Measurements from ENCODE around the gene BNC2. TPM values are rescaled to one million over a fixed set of nuclear protein-coding genes. Genes with fewer than 3 reads are reported as not detected.
"Not testable (repeated sequence)": the region's sequence is repeated elsewhere in the genome, so short reads cannot be mapped to it uniquely, and the experiment has no call there.

Gene BNC2
- total RNA-seq, 2 experiments from 2014 or later: not detected

GRCh38 chr9:16915126-16915831, 44.8 kb upstream of the BNC2 start:
- H3K4me3 ChIP-seq (ENCODE audit: low read length): no peak overlapping the region
- POLR2A ChIA-PET: no interaction called here
- intact Hi-C loops (cut with DNase I, micrococcal nuclease): no loop called here
- Mint-ChIP-seq H3K4me3 (no peak overlapping the region), H3K27me3 (no peaks in the 10 kb centered on the region), H3K27ac (no peak overlapping the region), H3K36me3 (ENCODE audit: low read depth) (no peaks in the 10 kb centered on the region), H3K9me3 (no peaks in the 10 kb centered on the region), H3K4me1 (ENCODE audit: low read depth) (no peaks in the 10 kb centered on the region)
- CTCF ChIA-PET: no interaction called here
- ATAC-seq (ENCODE audit: poor library complexity) (no peak), DNase-seq (no peak)
- no peaks in the 10 kb centered on the region for H3K4me1 ChIP-seq (ENCODE audit: insufficient read depth, low read length)
- H3K9me3 ChIP-seq (ENCODE audit: control insufficient read depth in 1 of 2, insufficient read depth in 1 of 2, low read length in 2 of 2): peaks cover 0 to 20% of the 10 kb centered on the region in 2 experiments
- no peak for TF ChIP-seq CTCF (IDR thresholded peaks at IDR 0.05)
- no peaks in the 10 kb centered on the region for H3K27me3 ChIP-seq (ENCODE audit: control insufficient read depth in 1 of 2, insufficient read depth in 2 of 2, low read length in 2 of 2)
- H3K36me3 ChIP-seq (ENCODE audit: insufficient read depth, low read length): no peaks in the 10 kb centered on the region
- no peak overlapping the region for H3K27ac ChIP-seq (ENCODE audit: low read depth in 1 of 2, low read length in 2 of 2)

- no peak overlapping the region for H3K27ac Mint-ChIP-seq
- no peak for DNase-seq
- CTCF ChIA-PET: no interaction called here
- Histone ChIP-seq H3K36me3 (ENCODE audit: insufficient read depth, low read length) (no peaks in the 10 kb centered on the region), H3K27me3 (ENCODE audit: control insufficient read depth in 1 of 2, insufficient read depth in 2 of 2, low read length in 2 of 2) (no peaks in the 10 kb centered on the region), H3K4me1 (ENCODE audit: insufficient read depth, low read length) (no peaks in the 10 kb centered on the region), H3K27ac (ENCODE audit: low read depth in 1 of 2, low read length in 2 of 2) (no peak overlapping the region), H3K9me3 (ENCODE audit: control insufficient read depth in 1 of 2, insufficient read depth in 1 of 2, low read length in 2 of 2) (peaks cover 0 to 23% of the 10 kb centered on the region in 2 experiments), H3K4me3 (ENCODE audit: low read length) (no peak overlapping the region)
- no peak overlapping the region for H3K4me3 Mint-ChIP-seq
- no peaks in the 10 kb centered on the region for H3K4me1 Mint-ChIP-seq (ENCODE audit: low read depth)
- H3K36me3 Mint-ChIP-seq (ENCODE audit: low read depth): no peaks in the 10 kb centered on the region
- H3K9me3 Mint-ChIP-seq: peaks cover 5% of the 10 kb centered on the region
- intact Hi-C loops (cut with DNase I, micrococcal nuclease): no loop called here
- TF ChIP-seq CTCF (IDR thresholded peaks at IDR 0.05): no peak
- no peaks in the 10 kb centered on the region for H3K27me3 Mint-ChIP-seq
- no peak for ATAC-seq (ENCODE audit: poor library complexity)
- POLR2A ChIA-PET: no interaction called here
These were observed 41.7 kb upstream of the BNC2 start for GRCh38 chr9:16912197-16912596.

- H3K27ac Mint-ChIP-seq; ATAC-seq (ENCODE audit: poor library complexity); intact Hi-C loops (cut with DNase I, micrococcal nuclease); H3K27ac ChIP-seq (ENCODE audit: low read depth in 1 of 2, low read length in 2 of 2); CTCF ChIA-PET; H3K4me3 ChIP-seq (ENCODE audit: low read length); H3K4me3 Mint-ChIP-seq; POLR2A ChIA-PET; H3K36me3 ChIP-seq (ENCODE audit: insufficient read depth, low read length); DNase-seq; H3K36me3 Mint-ChIP-seq (ENCODE audit: low read depth); H3K27me3 Mint-ChIP-seq; H3K4me1 Mint-ChIP-seq (ENCODE audit: low read depth); H3K9me3 Mint-ChIP-seq; H3K9me3 ChIP-seq (ENCODE audit: control insufficient read depth in 1 of 2, insufficient read depth in 1 of 2, low read length in 2 of 2); H3K4me1 ChIP-seq (ENCODE audit: insufficient read depth, low read length); H3K27me3 ChIP-seq (ENCODE audit: control insufficient read depth in 1 of 2, insufficient read depth in 2 of 2, low read length in 2 of 2): not testable (repeated sequence)
These were observed 37.7 kb upstream of the BNC2 start for GRCh38 chr9:16908206-16908605.

GRCh38 chr9:16904655-16905054, 34.2 kb upstream of the BNC2 start:
- H3K9me3 ChIP-seq (ENCODE audit: control insufficient read depth in 1 of 2, insufficient read depth in 1 of 2, low read length in 2 of 2): peaks cover 0 to 12% of the 10 kb centered on the region in 2 experiments
- DNase-seq: no peak
- no peak overlapping the region for H3K4me3 ChIP-seq (ENCODE audit: low read length)
- TF ChIP-seq CTCF (IDR thresholded peaks at IDR 0.05): no peak
- no peaks in the 10 kb centered on the region for H3K4me1 ChIP-seq (ENCODE audit: insufficient read depth, low read length)
- POLR2A ChIA-PET: no interaction called here
- intact Hi-C loops (cut with DNase I, micrococcal nuclease): no loop called here
- no peaks in the 10 kb centered on the region for H3K27me3 ChIP-seq (ENCODE audit: control insufficient read depth in 1 of 2, insufficient read depth in 2 of 2, low read length in 2 of 2)
- H3K4me3 Mint-ChIP-seq: no peak overlapping the region
- H3K4me1 Mint-ChIP-seq (ENCODE audit: low read depth): no peaks in the 10 kb centered on the region
- H3K27ac ChIP-seq (ENCODE audit: low read depth in 1 of 2, low read length in 2 of 2): no peak overlapping the region
- H3K9me3 Mint-ChIP-seq: peaks cover 3% of the 10 kb centered on the region
- no peaks in the 10 kb centered on the region for H3K27me3 Mint-ChIP-seq
- no peak overlapping the region for H3K27ac Mint-ChIP-seq
- H3K36me3 Mint-ChIP-seq (ENCODE audit: low read depth): no peaks in the 10 kb centered on the region
- ATAC-seq (ENCODE audit: poor library complexity): no peak
- H3K36me3 ChIP-seq (ENCODE audit: insufficient read depth, low read length): no peaks in the 10 kb centered on the region
- CTCF ChIA-PET: no interaction called here
